ENCODE measurements around the gene UCHL3. TPM values are rescaled to one million over a fixed set of nuclear protein-coding genes. Genes with fewer than 3 reads are reported as not detected.

UCHL3 gene
- total RNA-seq, 3 donors from 2014 or later (not counting 1 experiment from before 2014, with no cell fraction given) = 19.3 to 23.1 (median 22.7) TPM

- H3K4me1 Mint-ChIP-seq = no peaks in the 10 kb centered on the region
Observed at GRCh38 chr13:75618308-75618707, 68.7 kb downstream of the UCHL3 start.

GRCh38 chr13:75620020-75620419 lies 70.4 kb downstream of the UCHL3 start:
- no peak overlapping the region for H3K27ac ChIP-seq (ENCODE audit: low read length)
- H3K27me3 Mint-ChIP-seq (ENCODE audit: low read depth in 2 of 2) = no peaks in the 10 kb centered on the region
- H3K4me1 ChIP-seq (ENCODE audit: control insufficient read depth, insufficient read depth, low read length) = no peaks in the 10 kb centered on the region
- no CpG with 5 or more reads among the region's 1 CpG for WGBS (ENCODE audit: insufficient coverage)
- no peaks in the 10 kb centered on the region for H3K36me3 Mint-ChIP-seq
- H3K27ac Mint-ChIP-seq = no peak overlapping the region
- no peaks in the 10 kb centered on the region for H3K27me3 ChIP-seq (ENCODE audit: control insufficient read depth, insufficient read depth, low read length)
- H3K9me3 ChIP-seq (ENCODE audit: control insufficient read depth, insufficient read depth, low read length) = no peaks in the 10 kb centered on the region
- no peaks in the 10 kb centered on the region for H3K36me3 ChIP-seq (ENCODE audit: control insufficient read depth, insufficient read depth, low read length)
- no peaks in the 10 kb centered on the region for H3K9me3 Mint-ChIP-seq
- TF ChIP-seq CTCF (IDR thresholded peaks at IDR 0.05) = no peak
- no peaks in the 10 kb centered on the region for H3K4me1 Mint-ChIP-seq
- no peak for DNase-seq
- ATAC-seq = no peak
- intact Hi-C loops (cut with micrococcal nuclease) = no loop called here
- H3K4me3 ChIP-seq (ENCODE audit: low read length) = no peak overlapping the region
- no peak overlapping the region for H3K4me3 Mint-ChIP-seq

More at GRCh38 chr13:75618308-75618707, 68.7 kb downstream of the UCHL3 start:
- Mint-ChIP-seq H3K27me3 (ENCODE audit: low read depth in 2 of 2) (no peaks in the 10 kb centered on the region), H3K36me3 (no peaks in the 10 kb centered on the region), H3K4me3 (no peak overlapping the region), H3K27ac (no peak overlapping the region), H3K9me3 (no peaks in the 10 kb centered on the region)
- intact Hi-C loops (cut with micrococcal nuclease) = no loop called here
- no peaks in the 10 kb centered on the region for H3K9me3 ChIP-seq (ENCODE audit: control insufficient read depth, insufficient read depth, low read length)
- H3K27me3 ChIP-seq (ENCODE audit: control insufficient read depth, insufficient read depth, low read length) = no peaks in the 10 kb centered on the region
- no peak overlapping the region for H3K4me3 ChIP-seq (ENCODE audit: low read length)
- ATAC-seq (no peak), DNase-seq (no peak)
- WGBS (ENCODE audit: insufficient coverage) = 26% methylated on average over 1 of the region's 1 CpG
- TF ChIP-seq CTCF (IDR thresholded peaks at IDR 0.05) = no peak
- no peak overlapping the region for H3K27ac ChIP-seq (ENCODE audit: low read length)
- no peaks in the 10 kb centered on the region for H3K36me3 ChIP-seq (ENCODE audit: control insufficient read depth, insufficient read depth, low read length)
- no peaks in the 10 kb centered on the region for H3K4me1 ChIP-seq (ENCODE audit: control insufficient read depth, insufficient read depth, low read length)

GRCh38 chr13:75621147-75621546 lies 71.6 kb downstream of the UCHL3 start:
- 100% methylated on average over 1 of the region's 2 CpGs for WGBS (ENCODE audit: insufficient coverage)
- no peaks in the 10 kb centered on the region for H3K27me3 Mint-ChIP-seq (ENCODE audit: low read depth in 2 of 2)
- H3K4me3 Mint-ChIP-seq = no peak overlapping the region
- Histone ChIP-seq H3K27ac (ENCODE audit: low read length) (no peak overlapping the region), H3K36me3 (ENCODE audit: control insufficient read depth, insufficient read depth, low read length) (no peaks in the 10 kb centered on the region), H3K27me3 (ENCODE audit: control insufficient read depth, insufficient read depth, low read length) (no peaks in the 10 kb centered on the region), H3K9me3 (ENCODE audit: control insufficient read depth, insufficient read depth, low read length) (no peaks in the 10 kb centered on the region), H3K4me3 (ENCODE audit: low read length) (no peak overlapping the region), H3K4me1 (ENCODE audit: control insufficient read depth, insufficient read depth, low read length) (no peaks in the 10 kb centered on the region)
- H3K9me3 Mint-ChIP-seq = no peaks in the 10 kb centered on the region
- H3K27ac Mint-ChIP-seq = no peak overlapping the region
- TF ChIP-seq CTCF (IDR thresholded peaks at IDR 0.05) = no peak
- intact Hi-C loops (cut with micrococcal nuclease) = no loop called here
- H3K4me1 Mint-ChIP-seq = no peaks in the 10 kb centered on the region
- no peaks in the 10 kb centered on the region for H3K36me3 Mint-ChIP-seq
- DNase-seq (no peak), ATAC-seq (no peak)

- Mint-ChIP-seq H3K4me3 (no peak overlapping the region), H3K9me3 (no peaks in the 10 kb centered on the region), H3K4me1 (no peaks in the 10 kb centered on the region), H3K36me3 (peaks cover 7% of the 10 kb centered on the region), H3K27ac (no peak overlapping the region), H3K27me3 (ENCODE audit: low read depth in 2 of 2) (no peaks in the 10 kb centered on the region)
- no peaks in the 10 kb centered on the region for H3K9me3 ChIP-seq (ENCODE audit: control insufficient read depth, insufficient read depth, low read length)
- H3K4me1 ChIP-seq (ENCODE audit: control insufficient read depth, insufficient read depth, low read length) = no peaks in the 10 kb centered on the region
- intact Hi-C loops (cut with micrococcal nuclease) = no loop called here
- TF ChIP-seq CTCF (IDR thresholded peaks at IDR 0.05) = no peak
- H3K36me3 ChIP-seq (ENCODE audit: control insufficient read depth, insufficient read depth, low read length) = peaks cover 2% of the 10 kb centered on the region
- DNase-seq = no peak
- WGBS (ENCODE audit: insufficient coverage) = 88% methylated on average over 4 of the region's 4 CpGs
- no peak overlapping the region for H3K27ac ChIP-seq (ENCODE audit: low read length)
- ATAC-seq = no peak
- no peaks in the 10 kb centered on the region for H3K27me3 ChIP-seq (ENCODE audit: control insufficient read depth, insufficient read depth, low read length)
- H3K4me3 ChIP-seq (ENCODE audit: low read length) = no peak overlapping the region
Observed at GRCh38 chr13:75628801-75629200, 79.2 kb downstream of the UCHL3 start.
